Measurements from ENCODE around the gene CTRB2. TPM values are rescaled to one million over a fixed set of nuclear protein-coding genes. Genes with fewer than 3 reads are reported as not detected.

CTRB2 gene
- total and polyA plus RNA-seq, 10 donors, result 0.58 to 11.8 (median 1.5) TPM; not detected in 1

GRCh38 chr16:75239542-75240122 lies 32.7 kb upstream of the CTRB2 start:
- peaks cover 0 to 79% (median 5%) of the 10 kb centered on the region in 7 donors for H3K27me3 ChIP-seq (replicated peaks in 1 of 7)
- no peak for DNase-seq
- peaks cover 19 to 88% (median 59%) of the 10 kb centered on the region in 6 donors for H3K4me1 ChIP-seq
- no peaks in the 10 kb centered on the region for H3K9me3 ChIP-seq
- TF ChIP-seq POLR2A (IDR thresholded peaks at IDR 0.05) (no peak), POLR2AphosphoS5 (IDR thresholded peaks at IDR 0.05) (peak in 1 of 3 donors; percentile 6)
- H3K27ac ChIP-seq, result peak overlapping the region in 6 of 8 donors; percentile 43 to 68 (median 62)
- peaks cover 0 to 81% (median 11%) of the 10 kb centered on the region in 6 donors for H3K36me3 ChIP-seq
- no peak overlapping the region for H3K4me3 ChIP-seq
- intact Hi-C loops (cut with DNase I; ENCODE audit: low total_unique reads), result no loop called here
- WGBS, 5 donors, result 73 to 82% (median 81%) methylated on average over 10 to 19 of the region's 19 CpGs

GRCh38 chr16:75238853-75239541 lies 32.0 kb upstream of the CTRB2 start:
- DNase-seq, result no peak
- H3K27me3 ChIP-seq (replicated peaks in 1 of 7), result peaks cover 0 to 78% (median 5%) of the 10 kb centered on the region in 7 donors
- TF ChIP-seq CTCF (IDR thresholded peaks at IDR 0.05 in 8 of 11, conservative IDR thresholded peaks at IDR 0.05 in 3 of 11) (no peak), POLR2AphosphoS5 (IDR thresholded peaks at IDR 0.05) (peak in 2 of 3 donors; percentile 1 to 22), POLR2A (IDR thresholded peaks at IDR 0.05) (no peak)
- H3K27ac ChIP-seq, result peak overlapping the region in 7 of 8 donors; percentile 29 to 68 (median 62)
- intact Hi-C loops (cut with DNase I; ENCODE audit: low total_unique reads), result no loop called here
- H3K9me3 ChIP-seq, result no peaks in the 10 kb centered on the region
- H3K4me1 ChIP-seq, result peaks cover 19 to 88% (median 58%) of the 10 kb centered on the region in 6 donors
- H3K4me3 ChIP-seq, result no peak overlapping the region
- 58 to 75% (median 63%) methylated on average over 4 to 16 of the region's 16 CpGs for WGBS, 5 donors
- peaks cover 0 to 86% (median 13%) of the 10 kb centered on the region in 6 donors for H3K36me3 ChIP-seq

GRCh38 chr16:75238132-75238852 lies 31.3 kb upstream of the CTRB2 start:
- DNase-seq, result peak; percentile 75
- TF ChIP-seq CTCF (IDR thresholded peaks at IDR 0.05 in 8 of 11, conservative IDR thresholded peaks at IDR 0.05 in 3 of 11), result no peak
- TF ChIP-seq POLR2AphosphoS5 (IDR thresholded peaks at IDR 0.05), result peak in 2 of 3 donors; percentile 19 to 22
- TF ChIP-seq POLR2A (IDR thresholded peaks at IDR 0.05), result no peak
- Histone ChIP-seq H3K9me3 (no peaks in the 10 kb centered on the region), H3K27ac (peak overlapping the region in 7 of 8 donors; percentile 29 to 68 (median 62)), H3K27me3 (replicated peaks in 1 of 7) (peaks cover 0 to 78% (median 5%) of the 10 kb centered on the region in 7 donors), H3K4me1 (peaks cover 15 to 87% (median 53%) of the 10 kb centered on the region in 6 donors), H3K36me3 (peaks cover 0 to 91% (median 13%) of the 10 kb centered on the region in 6 donors), H3K4me3 (no peak overlapping the region)
- intact Hi-C loops (cut with DNase I; ENCODE audit: low total_unique reads), result no loop called here
- 61 to 76% (median 65%) methylated on average over 6 to 25 of the region's 25 CpGs for WGBS, 5 donors

- TF ChIP-seq POLR2A (IDR thresholded peaks at IDR 0.05) (no peak), CTCF (IDR thresholded peaks at IDR 0.05 in 8 of 11, conservative IDR thresholded peaks at IDR 0.05 in 3 of 11) (no peak), POLR2AphosphoS5 (IDR thresholded peaks at IDR 0.05) (no peak)
- WGBS, 5 donors, result 81 to 96% (median 87%) methylated on average over 14 to 18 of the region's 18 CpGs
- Histone ChIP-seq H3K4me3 (no peak overlapping the region), H3K27me3 (replicated peaks in 1 of 7) (peaks cover 0 to 80% (median 5%) of the 10 kb centered on the region in 7 donors), H3K36me3 (peaks cover 0 to 92% (median 13%) of the 10 kb centered on the region in 6 donors), H3K4me1 (peaks cover 15 to 81% (median 48%) of the 10 kb centered on the region in 6 donors), H3K27ac (peak overlapping the region in 5 of 8 donors; percentile 53 to 68 (median 63)), H3K9me3 (no peaks in the 10 kb centered on the region)
- intact Hi-C loops (cut with DNase I; ENCODE audit: low total_unique reads), result no loop called here
- no peak for DNase-seq
Measured at GRCh38 chr16:75237398-75238131, 30.6 kb upstream of the CTRB2 start.

All from spleen (tissue), 11 donors.